ENCODE measurements around the gene CCDC60. TPM values are rescaled to one million over a fixed set of nuclear protein-coding genes. Genes with fewer than 3 reads are reported as not detected.

The CCDC60 gene
- total and polyA plus RNA-seq, 12 donors = not detected

- 62 to 68% methylated on average over 1 of the region's 1 CpG for WGBS, 2 donors
- intact Hi-C loops (cut with DNase I) = no loop called here
- no peak overlapping the region for H3K27ac ChIP-seq
- ATAC-seq = peak in 3 of 8 donors; percentile 37 to 41 (median 38)
- H3K4me1 ChIP-seq = peaks cover 0 to 18% (median 4%) of the 10 kb centered on the region in 9 donors
- TF ChIP-seq CTCF (IDR thresholded peaks at IDR 0.05) = peak in 1 of 9 donors; percentile 16
- DNase-seq = no peak
- no peaks in the 10 kb centered on the region for H3K9me3 ChIP-seq
- no peak overlapping the region for H3K4me3 ChIP-seq
- peaks cover 0 to 37% (median 25%) of the 10 kb centered on the region in 7 donors for H3K27me3 ChIP-seq
- no peaks in the 10 kb centered on the region for H3K36me3 ChIP-seq
Observed at GRCh38 chr12:119589097-119589496, 254.6 kb downstream of the CCDC60 start.

GRCh38 chr12:119589634-119590033 lies 255.1 kb downstream of the CCDC60 start:
- Histone ChIP-seq H3K4me1 (peaks cover 0 to 18% (median 4%) of the 10 kb centered on the region in 9 donors), H3K27me3 (peaks cover 0 to 42% (median 30%) of the 10 kb centered on the region in 7 donors), H3K9me3 (no peaks in the 10 kb centered on the region), H3K4me3 (no peak overlapping the region), H3K36me3 (no peaks in the 10 kb centered on the region), H3K27ac (no peak overlapping the region)
- TF ChIP-seq CTCF (IDR thresholded peaks at IDR 0.05) = no peak
- intact Hi-C loops (cut with DNase I) = loop anchor here in 1 of 10 donors (10.0 kb wide), 1 partner anchor 55 kb away; no protein-coding TSS in a partner anchor
- ATAC-seq (no peak), DNase-seq (no peak)
- WGBS, 2 donors = 83 to 85% methylated on average over 4 of the region's 4 CpGs

Other genes with a start within 250 kb of the CCDC60 start
- 100 to 1,000 TPM; 421 to 720 (median 568) TPM for gene HSPB8, start 155.8 kb upstream of the CCDC60 start, total RNA-seq
- 100 to 1,000 TPM; 250 to 442 TPM for gene HSPB8, start 155.8 kb upstream of the CCDC60 start, polyA plus RNA-seq